IMR-90 (cell line): ENCODE results near the gene DEAF1.

ENCODE experiments used
- BHLHE40 ChIP-seq: fragments of 150-350 bp; IDR thresholded peaks from 2 replicates; pipeline ENCODE4 v1.6.1; 2016; ENCODE audit warnings: mild to moderate bottlenecking, low read depth, low read length
- CEBPB ChIP-seq: IDR thresholded peaks from 2 replicates; pipeline ENCODE4 v1.6.1; 2012; ENCODE audit warnings: low read depth, low read length, improper control_type of control experiment
- CHD1 ChIP-seq: IDR thresholded peaks from 2 replicates; pipeline ENCODE4 v1.6.1; 2012; ENCODE audit warnings: low read depth, low read length, improper control_type of control experiment
- FOS ChIP-seq: fragments of 150-350 bp; IDR thresholded peaks from 2 replicates; pipeline ENCODE4 v1.6.1; 2016; ENCODE audit warnings: low read depth, low read length
- MAFK ChIP-seq: IDR thresholded peaks from 2 replicates; pipeline ENCODE4 v1.6.1; 2012; ENCODE audit warnings: low read depth, low read length, improper control_type of control experiment
- MAZ ChIP-seq: IDR thresholded peaks from 2 replicates; pipeline ENCODE4 v1.6.1; 2012; ENCODE audit warnings: low read depth, mild to moderate bottlenecking, low read length, improper control_type of control experiment, moderate library complexity, borderline replicate concordance
- NFE2L2 ChIP-seq: fragments of 150-350 bp; IDR thresholded peaks from 2 replicates; pipeline ENCODE4 v1.6.1; 2016; ENCODE audit warnings: low read depth, mild to moderate bottlenecking, low read length
- POLR2A ChIP-seq: IDR thresholded peaks from 2 replicates; pipeline ENCODE4 v1.6.1; 2012; ENCODE audit warnings: mild to moderate bottlenecking, low read depth, low read length
- RAD21 ChIP-seq: IDR thresholded peaks from 2 replicates; pipeline ENCODE4 v1.6.1; 2012; ENCODE audit warnings: low read length, improper control_type of control experiment
- RCOR1 ChIP-seq: IDR thresholded peaks from 2 replicates; pipeline ENCODE4 v1.6.1; 2012; ENCODE audit warnings: mild to moderate bottlenecking, low read length, improper control_type of control experiment; ENCODE audit not compliant: insufficient replicate concordance
- RFX5 ChIP-seq: IDR thresholded peaks from 2 replicates; pipeline ENCODE4 v1.8.0; 2012; ENCODE audit warnings: low read depth, mild to moderate bottlenecking, low read length, moderate library complexity
- SMC3 ChIP-seq: fragments of 150-350 bp; IDR thresholded peaks from 2 replicates; pipeline ENCODE4 v1.6.1; 2016; ENCODE audit warnings: low read depth, mild to moderate bottlenecking, antibody characterized with exemption, low read length, moderate library complexity
- TF ChIP-seq, protein P1 (sequence below): conservative IDR thresholded peaks from 2 replicates; pipeline ENCODE4 v1.5.1; 2012; ENCODE audit warnings: mild to moderate bottlenecking, low read depth, low read length, improper control_type of control experiment
- TF ChIP-seq, protein P2 (sequence below): fragments of 150-350 bp; IDR thresholded peaks from 2 replicates; pipeline ENCODE4 v1.6.1; 2017; ENCODE audit warnings: mild to moderate bottlenecking, antibody characterized with exemption, low read length, low read depth

DNA sequence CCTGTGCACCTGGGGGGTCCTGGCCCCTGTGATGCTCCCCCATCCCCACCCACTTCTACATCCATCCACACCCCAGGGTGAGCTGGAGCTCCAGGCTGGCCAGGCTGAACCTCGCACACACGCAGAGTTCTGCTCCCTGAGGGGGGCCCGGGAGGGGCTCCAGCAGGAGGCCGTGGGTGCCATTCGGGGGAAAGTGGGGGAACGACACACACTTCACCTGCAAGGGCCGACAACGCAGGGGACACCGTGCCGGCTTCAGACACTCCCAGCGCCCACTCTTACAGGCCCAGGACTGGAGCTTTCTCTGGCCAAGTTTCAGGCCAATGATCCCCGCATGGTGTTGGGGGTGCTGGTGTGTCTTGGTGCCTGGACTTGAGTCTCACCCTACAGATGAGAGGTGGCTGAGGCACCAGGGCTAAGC is 32.3 kb upstream of the DEAF1 start:
- TF ChIP-seq, protein P1, sequence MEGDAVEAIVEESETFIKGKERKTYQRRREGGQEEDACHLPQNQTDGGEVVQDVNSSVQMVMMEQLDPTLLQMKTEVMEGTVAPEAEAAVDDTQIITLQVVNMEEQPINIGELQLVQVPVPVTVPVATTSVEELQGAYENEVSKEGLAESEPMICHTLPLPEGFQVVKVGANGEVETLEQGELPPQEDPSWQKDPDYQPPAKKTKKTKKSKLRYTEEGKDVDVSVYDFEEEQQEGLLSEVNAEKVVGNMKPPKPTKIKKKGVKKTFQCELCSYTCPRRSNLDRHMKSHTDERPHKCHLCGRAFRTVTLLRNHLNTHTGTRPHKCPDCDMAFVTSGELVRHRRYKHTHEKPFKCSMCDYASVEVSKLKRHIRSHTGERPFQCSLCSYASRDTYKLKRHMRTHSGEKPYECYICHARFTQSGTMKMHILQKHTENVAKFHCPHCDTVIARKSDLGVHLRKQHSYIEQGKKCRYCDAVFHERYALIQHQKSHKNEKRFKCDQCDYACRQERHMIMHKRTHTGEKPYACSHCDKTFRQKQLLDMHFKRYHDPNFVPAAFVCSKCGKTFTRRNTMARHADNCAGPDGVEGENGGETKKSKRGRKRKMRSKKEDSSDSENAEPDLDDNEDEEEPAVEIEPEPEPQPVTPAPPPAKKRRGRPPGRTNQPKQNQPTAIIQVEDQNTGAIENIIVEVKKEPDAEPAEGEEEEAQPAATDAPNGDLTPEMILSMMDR = no peak
- TF ChIP-seq NFE2L2 (no peak), POLR2A (no peak), RAD21 (no peak), MAFK (no peak), SMC3 (no peak), RFX5 (no peak), RCOR1 (no peak), FOS (no peak), CEBPB (no peak), BHLHE40 (no peak), CHD1 (no peak), MAZ (no peak)
- TF ChIP-seq, protein P2, sequence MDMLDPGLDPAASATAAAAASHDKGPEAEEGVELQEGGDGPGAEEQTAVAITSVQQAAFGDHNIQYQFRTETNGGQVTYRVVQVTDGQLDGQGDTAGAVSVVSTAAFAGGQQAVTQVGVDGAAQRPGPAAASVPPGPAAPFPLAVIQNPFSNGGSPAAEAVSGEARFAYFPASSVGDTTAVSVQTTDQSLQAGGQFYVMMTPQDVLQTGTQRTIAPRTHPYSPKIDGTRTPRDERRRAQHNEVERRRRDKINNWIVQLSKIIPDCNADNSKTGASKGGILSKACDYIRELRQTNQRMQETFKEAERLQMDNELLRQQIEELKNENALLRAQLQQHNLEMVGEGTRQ = no peak
